GM15510 (cell line): ENCODE results near the gene CTSE.

ENCODE experiments used
- POLR2A ChIP-seq: IDR thresholded peaks from 3 replicates; pipeline ENCODE4 v1.6.1; 2011; ENCODE audit warnings: borderline replicate concordance; ENCODE audit not compliant: insufficient read length; ENCODE audit errors: extremely low read depth

CTSE gene

GRCh38 chr1:205985330-205986005 is 38.2 kb downstream of the CTSE start:
- TF ChIP-seq POLR2A: no peak

- TF ChIP-seq POLR2A: no peak
Measured at GRCh38 chr1:205983925-205984725, 39.6 kb downstream of the CTSE start.

- no peak for TF ChIP-seq POLR2A
Measured at GRCh38 chr1:205981257-205981656, 42.4 kb downstream of the CTSE start.

DNA sequence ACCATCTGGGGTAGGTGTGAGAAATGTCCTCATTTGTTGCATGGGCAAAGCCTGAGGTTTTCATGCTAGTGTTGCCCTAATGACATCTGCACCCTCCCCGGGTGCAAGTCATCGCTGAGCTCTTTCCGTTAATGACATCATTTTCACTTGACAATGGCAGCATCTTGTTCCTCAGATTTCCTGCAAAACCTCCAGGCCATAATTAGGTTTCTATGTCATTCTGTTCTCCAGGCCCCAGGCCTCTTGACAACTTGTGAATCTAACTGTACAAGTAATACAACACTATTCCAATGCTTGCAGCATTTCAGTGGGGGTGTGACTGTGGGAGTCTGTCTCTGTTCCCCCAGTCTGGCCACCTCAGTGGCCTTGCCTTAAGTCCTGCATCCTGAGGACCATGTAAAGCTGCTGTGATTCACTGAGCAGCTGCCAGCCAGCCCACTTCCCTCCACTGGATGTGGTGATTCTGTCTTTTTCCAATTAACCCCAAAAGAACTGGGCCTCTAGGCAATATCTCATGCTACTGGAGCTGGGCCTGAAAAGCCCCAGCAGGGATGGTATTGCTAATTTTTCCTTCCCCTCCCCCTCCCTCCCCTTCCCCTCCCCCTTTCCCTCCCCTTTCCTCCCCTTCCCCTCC is 43.3 kb downstream of the CTSE start:
- no peak for TF ChIP-seq POLR2A

GRCh38 chr1:205979301-205979700 is 44.4 kb downstream of the CTSE start:
- TF ChIP-seq POLR2A: no peak

GRCh38 chr1:205978676-205979075 is 45.0 kb downstream of the CTSE start:
- no peak for TF ChIP-seq POLR2A

DNA sequence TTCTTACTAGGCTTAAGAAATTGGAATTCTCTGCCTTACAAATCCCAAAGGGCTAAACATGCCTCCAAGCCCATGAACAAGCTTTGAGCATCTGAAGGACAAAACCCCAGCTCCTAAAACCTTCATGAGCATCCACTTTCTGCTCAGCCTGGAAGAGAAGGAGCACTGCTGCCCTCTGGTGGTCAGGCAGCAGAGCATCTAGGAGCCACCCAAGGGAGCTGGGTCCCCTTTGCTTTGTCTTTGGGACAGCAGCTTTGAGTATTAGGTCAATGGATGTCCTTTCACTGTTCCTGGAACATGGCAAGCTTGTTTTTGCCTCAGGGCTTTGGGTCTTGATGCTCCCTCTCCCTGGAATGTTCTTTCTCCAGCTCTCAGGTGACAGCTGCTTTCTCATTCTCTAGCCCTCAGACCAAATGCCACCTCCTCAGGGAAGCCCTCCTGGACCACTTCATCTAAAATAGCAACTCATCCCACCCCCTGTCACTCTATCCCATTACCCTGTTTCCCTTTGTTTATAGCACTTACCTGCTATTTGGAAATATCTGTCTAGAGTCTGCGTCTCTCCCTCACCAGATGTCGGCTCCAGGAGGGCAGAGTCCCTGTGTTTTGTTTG is 46.2 kb downstream of the CTSE start:
- TF ChIP-seq POLR2A: no peak

- TF ChIP-seq POLR2A: no peak
Measured at GRCh38 chr1:205976708-205977401, 46.8 kb downstream of the CTSE start.

DNA sequence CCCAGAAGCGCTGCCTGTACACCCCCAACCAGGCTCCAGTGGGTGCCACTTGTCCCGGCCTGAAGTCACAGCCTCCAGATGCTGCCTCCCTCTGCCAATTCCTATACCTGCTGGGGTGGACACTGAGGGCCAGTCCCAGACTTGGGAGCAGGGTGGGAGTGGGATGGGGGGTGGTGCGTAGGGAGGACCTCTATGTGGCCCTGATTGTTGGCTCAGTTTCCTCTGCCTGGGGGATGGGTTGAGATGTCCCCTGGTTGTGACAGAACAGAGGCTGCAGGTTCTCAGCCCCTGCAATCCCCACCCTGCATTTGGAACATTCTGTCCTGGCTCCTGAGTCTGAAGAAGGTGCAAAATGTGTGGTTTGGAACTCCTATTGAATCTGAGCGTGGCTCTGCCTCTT is 47.7 kb downstream of the CTSE start:
- TF ChIP-seq POLR2A: no peak

- no peak for TF ChIP-seq POLR2A
Measured at GRCh38 chr1:205975387-205975998, 48.2 kb downstream of the CTSE start.

- TF ChIP-seq POLR2A: no peak
Measured at GRCh38 chr1:205974712-205975111, 49.0 kb downstream of the CTSE start.

- no peak for TF ChIP-seq POLR2A
Measured at GRCh38 chr1:205973377-205974232, 50.1 kb downstream of the CTSE start.

DNA sequence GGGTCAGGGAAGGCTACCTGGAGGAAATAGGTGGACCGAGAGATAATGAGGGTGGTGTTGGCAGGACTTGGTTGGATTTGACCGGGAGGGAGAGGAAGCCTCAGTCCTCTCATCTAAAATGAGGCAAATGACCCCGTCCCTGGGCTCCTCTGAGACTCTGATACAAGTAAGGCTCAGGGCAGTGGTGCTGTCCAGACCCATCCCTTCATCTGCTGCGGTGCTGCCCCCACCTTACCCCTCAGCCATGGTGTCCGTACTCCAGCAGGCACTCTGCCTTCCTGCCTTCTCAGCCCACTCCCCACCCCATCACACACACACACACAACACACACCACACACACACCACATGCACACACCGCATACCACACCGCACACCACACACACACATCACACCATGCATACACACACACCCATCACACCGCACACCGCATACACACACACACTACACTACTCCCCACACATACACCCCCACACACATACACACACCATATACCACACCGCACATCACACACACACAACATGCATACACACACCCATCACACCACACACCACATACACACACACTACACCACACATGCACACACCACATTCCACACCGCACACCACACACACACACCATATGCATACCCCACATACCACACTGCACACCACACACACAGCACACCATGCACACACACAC is 51.1 kb downstream of the CTSE start:
- no peak for TF ChIP-seq POLR2A
